CD8-positive, alpha-beta memory T cell (primary cell): ENCODE data around the gene SCRT2. TPM values are rescaled to one million over a fixed set of nuclear protein-coding genes. Genes with fewer than 3 reads are reported as not detected.
A peak's percentile ranks its signal among the peaks of the same experiment; 100 is the strongest.

Experiments used
- CTCF ChIA-PET: fragments of 350-600 bp; sonication (Branson Sonifier 250); formaldehyde crosslinking; loops from one replicate; lab custom pipeline; 2021; ENCODE audit warnings: antibody characterized with exemption; lab: Charles Lee
- POLR2A ChIA-PET: fragments of 350-600 bp; sonication (Branson Sonifier 250); formaldehyde crosslinking; loops from one replicate; lab custom pipeline; 2021; ENCODE audit warnings: antibody characterized with exemption; lab: Charles Lee
- DNase-seq, 5 donors: peaks; one replicate each; pipeline versions ENCODE4 v3.0.0 to v3.0.0-alpha.2; 2020 to 2022; ENCODE audit warnings: mixed read lengths in 1 of 5
- H3K27ac ChIP-seq: one replicate; pipeline ENCODE4 v1.7.0; 2013; ENCODE audit warnings: low read depth, mild to moderate bottlenecking, low read length, moderate library complexity
- H3K27me3 ChIP-seq: 2 replicates; pipeline ENCODE4 v1.7.0; 2013; ENCODE audit warnings: low read length, mild to moderate bottlenecking; ENCODE audit not compliant: insufficient read depth, poor library complexity, severe bottlenecking
- H3K36me3 ChIP-seq: 2 replicates; pipeline ENCODE4 v1.7.0; 2013; ENCODE audit warnings: mild to moderate bottlenecking, low read length, moderate library complexity; ENCODE audit not compliant: insufficient read depth
- H3K4me1 ChIP-seq: 2 replicates; pipeline ENCODE4 v1.7.0; 2013; ENCODE audit warnings: mild to moderate bottlenecking, low read length, moderate library complexity; ENCODE audit not compliant: insufficient read depth
- H3K4me3 ChIP-seq: 2 replicates; pipeline ENCODE4 v1.7.0; 2013; ENCODE audit warnings: mild to moderate bottlenecking, low read length
- H3K9me3 ChIP-seq: 2 replicates; pipeline ENCODE4 v1.7.0; 2013; ENCODE audit warnings: mild to moderate bottlenecking, low read length
- H3K27ac Mint-ChIP-seq, 8 donors: one replicate each; pipeline ENCODE4 v1.8.0; 2020 to 2021; ENCODE audit warnings: mixed read lengths in 8 of 8, mild to moderate bottlenecking in 6 of 8, inconsistent platforms in 3 of 8, moderate library complexity in 3 of 8
- H3K27me3 Mint-ChIP-seq, 2 donors: one replicate each; pipeline ENCODE4 v1.8.0; 2020 to 2021; ENCODE audit warnings: mixed read lengths in 2 of 2, mild to moderate bottlenecking in 1 of 2, moderate library complexity in 1 of 2
- H3K36me3 Mint-ChIP-seq, 3 donors: one replicate each; pipeline ENCODE4 v1.8.0; 2020 to 2021; ENCODE audit warnings: mixed read lengths in 3 of 3, inconsistent platforms in 1 of 3, mild to moderate bottlenecking in 1 of 3
- H3K4me1 Mint-ChIP-seq, 3 donors: one replicate each; pipeline ENCODE4 v1.8.0; 2020 to 2021; ENCODE audit warnings: mixed read lengths in 3 of 3, inconsistent platforms in 1 of 3, mild to moderate bottlenecking in 1 of 3
- H3K4me3 Mint-ChIP-seq, 7 donors: one replicate each; pipeline ENCODE4 v1.8.0; 2020 to 2021; ENCODE audit warnings: mixed read lengths in 7 of 7, mild to moderate bottlenecking in 6 of 7, moderate library complexity in 4 of 7, inconsistent platforms in 2 of 7
- H3K9me3 Mint-ChIP-seq, 5 donors: one replicate each; pipeline ENCODE4 v1.8.0; 2020 to 2022; ENCODE audit warnings: mixed read lengths in 5 of 5, mild to moderate bottlenecking in 3 of 5, moderate library complexity in 2 of 5, inconsistent platforms in 1 of 5
- polyA plus RNA-seq: library from polyadenylated mRNA; unstranded; fragments of 300-500 nt; fragmentation: Illumina TruSeq; gene quantifications from one replicate; pipeline ENCODE4 v1.2.3, GENCODE V29; 2021
- total RNA-seq, 2 experiments: library from RNA; stranded (reverse); gene quantifications; one replicate each; pipeline ENCODE4 v1.2.3, GENCODE V29; 2021

The SCRT2 gene
- total and polyA plus RNA-seq, 3 experiments from 2014 or later = not detected

DNA sequence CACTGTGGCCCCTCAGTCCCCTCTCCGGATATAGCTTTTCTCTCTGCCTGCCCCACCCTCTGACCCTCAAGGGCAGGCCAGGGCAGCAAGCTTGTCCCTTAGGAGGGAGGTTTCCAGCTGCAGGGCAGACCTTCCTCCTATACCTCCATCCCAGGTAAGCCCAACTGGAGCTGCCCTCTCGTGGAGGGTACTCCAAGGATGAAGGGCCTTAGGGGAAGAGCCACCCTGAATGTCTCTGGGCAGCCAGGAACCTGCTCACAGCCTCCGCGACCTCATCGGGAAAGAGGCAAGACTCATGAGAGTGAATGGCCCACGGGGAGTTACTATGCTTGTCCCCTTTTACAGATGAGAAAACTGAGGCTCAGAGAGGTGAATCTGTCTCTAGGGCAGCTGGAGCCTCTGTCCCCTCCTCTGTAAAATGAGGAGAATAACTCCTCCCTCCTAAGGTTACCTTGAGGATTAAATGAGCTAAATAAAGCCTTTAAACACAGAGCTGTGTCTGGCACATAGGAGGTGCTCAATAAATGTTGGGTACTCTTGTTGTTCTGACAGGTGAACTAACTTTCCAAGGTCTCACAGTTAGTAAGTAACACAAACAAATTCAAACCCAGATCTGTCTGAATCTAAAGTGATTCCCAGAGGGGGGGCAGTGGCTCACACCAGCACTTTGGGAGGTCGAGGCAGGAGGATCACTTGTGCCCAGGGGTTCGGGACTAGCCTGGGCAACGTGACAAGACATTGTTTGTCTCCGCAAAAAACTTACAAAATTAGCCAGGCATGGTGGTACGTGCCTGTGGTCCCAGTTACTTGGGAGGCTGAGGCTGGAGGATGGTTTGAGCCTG, 34.7 kb downstream of the SCRT2 start:
- no peak overlapping the region for H3K27ac ChIP-seq
- no peak for DNase-seq
- H3K9me3 ChIP-seq = no peaks in the 10 kb centered on the region
- Mint-ChIP-seq H3K9me3 (no peaks in the 10 kb centered on the region), H3K27me3 (peaks cover 18 to 24% of the 10 kb centered on the region in 2 donors), H3K4me1 (peaks cover 8 to 26% (median 19%) of the 10 kb centered on the region in 3 donors), H3K4me3 (peak overlapping the region in 4 of 7 donors; percentile 4 to 63 (median 56)), H3K27ac (peak overlapping the region in 1 of 8 donors; percentile 43), H3K36me3 (no peaks in the 10 kb centered on the region)
- ChIA-PET CTCF (no interaction called here), POLR2A (no interaction called here)
- H3K27me3 ChIP-seq = peaks cover 7% of the 10 kb centered on the region
- H3K4me1 ChIP-seq = peaks cover 7% of the 10 kb centered on the region
- H3K36me3 ChIP-seq = no peaks in the 10 kb centered on the region
- no peak overlapping the region for H3K4me3 ChIP-seq

DNA sequence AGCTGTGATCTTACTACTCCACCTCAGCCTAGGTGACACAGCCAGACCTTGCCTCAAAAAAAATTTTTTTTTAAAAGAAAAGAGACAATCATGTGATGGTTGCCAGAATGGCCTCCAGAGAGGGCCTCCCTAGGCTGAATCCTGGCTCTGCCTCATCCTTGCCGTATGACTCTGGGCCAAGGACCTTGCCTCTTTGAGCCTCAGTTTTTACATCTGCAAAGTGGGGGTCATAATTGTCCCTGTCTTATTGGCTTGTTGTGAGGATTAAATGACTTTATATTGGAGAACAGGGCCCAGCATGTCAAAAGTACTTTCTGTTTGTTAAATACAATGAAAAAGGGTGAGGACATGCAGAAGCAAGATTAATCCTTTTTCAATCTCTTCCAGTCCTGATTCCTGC, 37.0 kb downstream of the SCRT2 start:
- Histone ChIP-seq H3K27ac (no peak overlapping the region), H3K9me3 (no peaks in the 10 kb centered on the region), H3K4me1 (no peaks in the 10 kb centered on the region), H3K4me3 (no peak overlapping the region), H3K36me3 (no peaks in the 10 kb centered on the region), H3K27me3 (peaks cover 7% of the 10 kb centered on the region)
- H3K36me3 Mint-ChIP-seq = no peaks in the 10 kb centered on the region
- H3K27ac Mint-ChIP-seq = peak overlapping the region in 1 of 8 donors; percentile 36
- ChIA-PET CTCF (no interaction called here), POLR2A (no interaction called here)
- H3K27me3 Mint-ChIP-seq = peaks cover 12 to 22% of the 10 kb centered on the region in 2 donors
- H3K9me3 Mint-ChIP-seq = no peaks in the 10 kb centered on the region
- no peak for DNase-seq
- peaks cover 3 to 15% (median 11%) of the 10 kb centered on the region in 3 donors for H3K4me1 Mint-ChIP-seq
- H3K4me3 Mint-ChIP-seq = no peak overlapping the region

GRCh38 chr20:637559-637958, 38.0 kb downstream of the SCRT2 start:
- Histone ChIP-seq H3K4me3 (no peak overlapping the region), H3K4me1 (no peaks in the 10 kb centered on the region), H3K27me3 (peaks cover under 1% of the 10 kb centered on the region), H3K36me3 (no peaks in the 10 kb centered on the region), H3K27ac (no peak overlapping the region), H3K9me3 (no peaks in the 10 kb centered on the region)
- Mint-ChIP-seq H3K9me3 (no peaks in the 10 kb centered on the region), H3K4me3 (no peak overlapping the region), H3K27ac (no peak overlapping the region), H3K27me3 (peaks cover 5 to 18% of the 10 kb centered on the region in 2 donors), H3K4me1 (peaks cover 3 to 8% (median 7%) of the 10 kb centered on the region in 3 donors), H3K36me3 (no peaks in the 10 kb centered on the region)
- ChIA-PET CTCF (no interaction called here), POLR2A (no interaction called here)
- DNase-seq = no peak

DNA sequence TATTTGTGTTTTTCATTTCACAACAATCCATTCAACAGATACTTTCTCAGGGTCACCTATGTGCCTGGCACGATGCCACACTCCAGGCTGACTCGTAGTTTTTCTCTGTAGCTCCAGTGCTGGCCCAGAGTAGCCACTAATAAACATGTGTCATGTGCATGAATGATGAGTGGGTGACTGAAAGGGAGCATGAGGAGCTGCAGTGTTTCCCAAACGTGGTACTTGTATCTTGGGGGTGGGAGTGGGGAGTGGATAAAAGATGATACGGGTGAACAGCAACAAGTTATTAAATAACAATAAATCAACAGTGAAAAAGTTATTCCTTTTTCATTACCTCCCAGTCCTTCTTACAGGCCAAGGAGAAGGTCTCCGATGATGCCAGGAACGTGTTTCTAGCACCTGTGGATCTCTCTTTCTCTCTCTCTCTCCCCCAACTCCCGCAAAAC, 39.7 kb downstream of the SCRT2 start:
- Mint-ChIP-seq H3K36me3 (no peaks in the 10 kb centered on the region), H3K9me3 (no peaks in the 10 kb centered on the region), H3K27me3 (peaks cover 2 to 13% of the 10 kb centered on the region in 2 donors), H3K4me1 (no peaks in the 10 kb centered on the region), H3K27ac (no peak overlapping the region), H3K4me3 (no peak overlapping the region)
- Histone ChIP-seq H3K36me3 (no peaks in the 10 kb centered on the region), H3K4me3 (no peak overlapping the region), H3K27ac (no peak overlapping the region), H3K27me3 (no peaks in the 10 kb centered on the region), H3K4me1 (no peaks in the 10 kb centered on the region), H3K9me3 (no peaks in the 10 kb centered on the region)
- ChIA-PET POLR2A (no interaction called here), CTCF (interaction anchor here (1.1 kb wide), 1 partner anchor 10 kb away, joined by 3 read pairs; no protein-coding TSS in a partner anchor)
- no peak for DNase-seq

GRCh38 chr20:635028-635892, 40.3 kb downstream of the SCRT2 start:
- ChIA-PET POLR2A (no interaction called here), CTCF (interaction anchor here (1.1 kb wide), 1 partner anchor 10 kb away, joined by 3 read pairs; no protein-coding TSS in a partner anchor)
- Mint-ChIP-seq H3K36me3 (no peaks in the 10 kb centered on the region), H3K9me3 (no peaks in the 10 kb centered on the region), H3K4me1 (no peaks in the 10 kb centered on the region), H3K27ac (no peak overlapping the region), H3K4me3 (no peak overlapping the region), H3K27me3 (peaks cover 0 to 15% of the 10 kb centered on the region in 2 donors)
- Histone ChIP-seq H3K27me3 (no peaks in the 10 kb centered on the region), H3K27ac (no peak overlapping the region), H3K4me1 (no peaks in the 10 kb centered on the region), H3K36me3 (no peaks in the 10 kb centered on the region), H3K4me3 (no peak overlapping the region), H3K9me3 (no peaks in the 10 kb centered on the region)
- no peak for DNase-seq

- H3K27me3 Mint-ChIP-seq = peaks cover 2 to 20% of the 10 kb centered on the region in 2 donors
- no peaks in the 10 kb centered on the region for H3K27me3 ChIP-seq
- H3K9me3 Mint-ChIP-seq = no peaks in the 10 kb centered on the region
- ChIA-PET CTCF (interaction anchor here (0.9 kb wide), 1 partner anchor 11 kb away, joined by 3 read pairs; no protein-coding TSS in a partner anchor), POLR2A (no interaction called here)
- H3K4me1 ChIP-seq = no peaks in the 10 kb centered on the region
- no peaks in the 10 kb centered on the region for H3K36me3 ChIP-seq
- DNase-seq = no peak
- no peaks in the 10 kb centered on the region for H3K36me3 Mint-ChIP-seq
- no peaks in the 10 kb centered on the region for H3K4me1 Mint-ChIP-seq
- H3K27ac Mint-ChIP-seq = no peak overlapping the region
- H3K4me3 ChIP-seq = no peak overlapping the region
- H3K27ac ChIP-seq = no peak overlapping the region
- no peaks in the 10 kb centered on the region for H3K9me3 ChIP-seq
- no peak overlapping the region for H3K4me3 Mint-ChIP-seq
Observed at GRCh38 chr20:634148-634925, 41.3 kb downstream of the SCRT2 start.

DNA sequence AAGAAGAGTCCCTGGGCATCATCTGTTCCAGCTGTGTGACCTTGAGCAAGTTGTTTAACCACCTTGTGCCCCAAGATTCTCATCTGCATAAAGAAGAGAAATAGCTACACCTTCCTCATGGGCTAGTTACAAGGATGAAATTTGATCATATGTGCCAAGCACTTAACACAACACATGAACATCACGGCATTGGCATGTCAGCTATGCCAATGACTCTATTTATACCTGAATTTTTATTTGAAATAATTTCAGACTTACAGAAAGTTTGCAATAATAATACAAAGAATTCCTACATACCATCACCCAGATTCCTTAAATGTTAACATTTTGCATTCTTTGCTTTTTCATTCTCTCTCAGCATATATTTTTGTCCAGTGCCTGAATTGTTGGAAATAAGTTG, 44.5 kb downstream of the SCRT2 start:
- no peak overlapping the region for H3K27ac ChIP-seq
- H3K27me3 ChIP-seq = no peaks in the 10 kb centered on the region
- CTCF ChIA-PET = no interaction called here
- no peak overlapping the region for H3K4me3 Mint-ChIP-seq
- no peaks in the 10 kb centered on the region for H3K9me3 Mint-ChIP-seq
- no peaks in the 10 kb centered on the region for H3K9me3 ChIP-seq
- no peaks in the 10 kb centered on the region for H3K4me1 Mint-ChIP-seq
- POLR2A ChIA-PET = no interaction called here
- peak overlapping the region in 1 of 8 donors; percentile 37 for H3K27ac Mint-ChIP-seq
- H3K27me3 Mint-ChIP-seq = peaks cover 10 to 27% of the 10 kb centered on the region in 2 donors
- no peak overlapping the region for H3K4me3 ChIP-seq
- DNase-seq = no peak
- H3K36me3 Mint-ChIP-seq = no peaks in the 10 kb centered on the region
- no peaks in the 10 kb centered on the region for H3K36me3 ChIP-seq
- H3K4me1 ChIP-seq = no peaks in the 10 kb centered on the region
